ENCODE results near the gene PGAP6. TPM values are rescaled to one million over a fixed set of nuclear protein-coding genes. Genes with fewer than 3 reads are reported as not detected.

The PGAP6 gene
- total RNA-seq, 1 donor from 2014 or later = 47.6 TPM

DNA sequence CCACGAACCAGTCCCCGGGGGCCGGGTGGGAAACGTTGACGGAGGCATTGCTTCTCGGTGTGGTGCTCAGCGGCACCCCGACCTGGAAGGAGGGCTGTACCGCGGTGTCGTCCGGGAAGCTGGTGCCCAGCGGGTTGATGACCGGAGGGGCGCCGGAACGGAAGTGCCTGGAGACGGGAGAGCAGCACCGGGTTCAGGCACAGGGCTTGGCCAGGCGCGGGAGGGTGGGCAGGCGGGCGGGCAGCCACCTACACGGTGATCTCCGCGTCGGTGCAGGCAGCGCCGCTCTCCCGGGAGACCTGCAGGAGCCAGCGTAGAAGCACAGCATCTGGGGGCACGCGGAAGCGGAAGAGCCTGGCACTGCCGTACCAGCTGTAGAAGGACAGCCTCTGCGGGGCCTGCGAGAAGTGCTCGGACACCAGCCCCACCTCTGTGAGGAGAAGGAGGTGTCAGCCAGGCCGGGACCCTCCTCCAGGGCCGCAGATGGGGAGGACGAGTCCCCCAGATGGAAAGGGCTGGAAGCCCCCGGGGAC lies 4.3 kb downstream of the PGAP6 start:
- Histone ChIP-seq H3K36me3 (peaks cover 39 to 44% of the 10 kb centered on the region in 2 donors), H3K27ac (no peak overlapping the region), H3K4me1 (peaks cover 5 to 12% of the 10 kb centered on the region in 2 donors), H3K4me3 (no peak overlapping the region), H3K27me3 (no peaks in the 10 kb centered on the region), H3K9me3 (no peaks in the 10 kb centered on the region)
- intact Hi-C loops (cut with DNase I) = no loop called here
- DNase-seq (ENCODE audit: low spot score in 2 of 2) = no peak
- TF ChIP-seq, protein P1, sequence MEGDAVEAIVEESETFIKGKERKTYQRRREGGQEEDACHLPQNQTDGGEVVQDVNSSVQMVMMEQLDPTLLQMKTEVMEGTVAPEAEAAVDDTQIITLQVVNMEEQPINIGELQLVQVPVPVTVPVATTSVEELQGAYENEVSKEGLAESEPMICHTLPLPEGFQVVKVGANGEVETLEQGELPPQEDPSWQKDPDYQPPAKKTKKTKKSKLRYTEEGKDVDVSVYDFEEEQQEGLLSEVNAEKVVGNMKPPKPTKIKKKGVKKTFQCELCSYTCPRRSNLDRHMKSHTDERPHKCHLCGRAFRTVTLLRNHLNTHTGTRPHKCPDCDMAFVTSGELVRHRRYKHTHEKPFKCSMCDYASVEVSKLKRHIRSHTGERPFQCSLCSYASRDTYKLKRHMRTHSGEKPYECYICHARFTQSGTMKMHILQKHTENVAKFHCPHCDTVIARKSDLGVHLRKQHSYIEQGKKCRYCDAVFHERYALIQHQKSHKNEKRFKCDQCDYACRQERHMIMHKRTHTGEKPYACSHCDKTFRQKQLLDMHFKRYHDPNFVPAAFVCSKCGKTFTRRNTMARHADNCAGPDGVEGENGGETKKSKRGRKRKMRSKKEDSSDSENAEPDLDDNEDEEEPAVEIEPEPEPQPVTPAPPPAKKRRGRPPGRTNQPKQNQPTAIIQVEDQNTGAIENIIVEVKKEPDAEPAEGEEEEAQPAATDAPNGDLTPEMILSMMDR (IDR thresholded peaks at IDR 0.05) = no peak

DNA sequence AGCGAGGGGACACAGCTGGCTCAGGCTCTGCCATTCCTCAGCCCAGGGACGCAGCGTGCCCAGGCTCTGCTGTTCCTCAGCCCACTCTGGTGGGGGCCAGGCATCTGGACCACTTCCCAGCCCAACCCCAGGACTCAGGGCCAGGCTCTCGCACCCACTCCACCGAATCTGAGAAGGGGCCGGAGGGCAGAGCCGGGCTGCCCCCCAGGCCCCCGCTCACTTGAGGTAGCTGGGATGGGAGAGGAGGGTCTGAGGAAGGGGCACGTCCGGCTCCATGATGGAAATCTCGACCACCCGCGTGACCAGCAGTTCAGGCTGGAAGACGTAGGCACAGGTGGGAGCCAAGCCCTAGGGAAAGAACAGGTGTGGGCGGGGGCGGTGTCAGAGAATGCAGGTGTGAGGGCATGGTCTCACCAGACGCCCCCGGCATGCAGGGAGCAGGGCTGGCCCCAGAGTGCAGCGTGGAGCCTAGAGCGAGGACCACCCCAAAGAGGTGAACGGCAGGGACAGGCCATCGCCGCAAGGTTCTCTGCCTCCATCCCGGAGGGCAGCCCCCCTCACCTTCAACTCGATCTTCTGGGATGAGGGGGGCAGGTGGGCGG lies 4.9 kb downstream of the PGAP6 start:
- H3K4me1 ChIP-seq = peaks cover 5 to 12% of the 10 kb centered on the region in 2 donors
- no peaks in the 10 kb centered on the region for H3K9me3 ChIP-seq
- no peak for DNase-seq (ENCODE audit: low spot score in 2 of 2)
- no peaks in the 10 kb centered on the region for H3K27me3 ChIP-seq
- no peak overlapping the region for H3K27ac ChIP-seq
- peaks cover 44 to 49% of the 10 kb centered on the region in 2 donors for H3K36me3 ChIP-seq
- TF ChIP-seq, protein P1 (IDR thresholded peaks at IDR 0.05) = no peak
- H3K4me3 ChIP-seq = no peak overlapping the region
- intact Hi-C loops (cut with DNase I) = no loop called here

DNA sequence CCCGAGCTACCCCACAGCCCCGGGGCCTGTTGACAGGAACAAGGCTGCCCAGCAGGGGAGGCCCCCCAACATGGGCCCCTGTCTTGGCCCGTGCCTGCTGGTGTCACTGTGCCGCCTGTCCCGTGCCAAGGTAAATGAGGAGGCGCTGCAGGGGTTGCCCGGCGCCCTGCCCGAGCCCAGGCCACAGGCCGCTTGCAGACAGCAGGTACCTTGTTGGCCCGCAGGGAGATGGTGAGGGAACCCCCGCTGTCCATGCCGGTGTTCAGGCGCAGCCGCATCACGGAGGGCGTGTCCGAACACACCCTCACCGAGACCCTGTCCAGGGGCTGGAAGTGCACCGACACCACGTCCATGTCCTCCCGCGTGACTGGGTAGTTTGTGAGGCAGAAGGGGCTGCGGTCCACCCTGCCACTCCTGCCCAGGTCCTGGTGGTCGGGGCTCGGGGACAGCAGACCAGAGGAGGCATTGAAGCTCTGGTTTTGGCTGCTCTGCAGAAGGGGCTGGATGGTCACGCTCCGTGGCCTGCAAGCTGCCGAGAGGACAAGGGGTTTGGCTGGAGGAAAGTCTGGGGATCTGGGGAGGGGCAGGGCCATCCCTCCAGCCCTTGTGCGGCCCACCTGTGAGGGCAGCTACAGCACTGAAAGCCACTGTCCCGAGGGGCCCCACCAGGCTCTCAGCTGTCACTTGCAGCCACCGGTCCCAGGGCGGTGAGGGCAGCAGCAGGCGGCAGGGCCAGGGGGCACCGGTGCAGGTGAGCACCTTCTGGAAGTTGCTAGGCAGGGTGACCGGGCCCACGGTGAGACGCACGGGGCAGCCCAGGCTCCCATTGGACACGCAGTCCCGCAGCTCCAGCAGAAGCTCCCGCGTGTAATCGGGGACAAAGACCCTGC lies 5.6 kb downstream of the PGAP6 start:
- H3K27ac ChIP-seq = no peak overlapping the region
- H3K4me1 ChIP-seq = peaks cover 5 to 12% of the 10 kb centered on the region in 2 donors
- peaks cover 49 to 53% of the 10 kb centered on the region in 2 donors for H3K36me3 ChIP-seq
- H3K4me3 ChIP-seq = no peak overlapping the region
- intact Hi-C loops (cut with DNase I) = no loop called here
- H3K27me3 ChIP-seq = no peaks in the 10 kb centered on the region
- DNase-seq (ENCODE audit: low spot score in 2 of 2) = no peak
- TF ChIP-seq, protein P1 (IDR thresholded peaks at IDR 0.05) = no peak
- H3K9me3 ChIP-seq = no peaks in the 10 kb centered on the region

DNA sequence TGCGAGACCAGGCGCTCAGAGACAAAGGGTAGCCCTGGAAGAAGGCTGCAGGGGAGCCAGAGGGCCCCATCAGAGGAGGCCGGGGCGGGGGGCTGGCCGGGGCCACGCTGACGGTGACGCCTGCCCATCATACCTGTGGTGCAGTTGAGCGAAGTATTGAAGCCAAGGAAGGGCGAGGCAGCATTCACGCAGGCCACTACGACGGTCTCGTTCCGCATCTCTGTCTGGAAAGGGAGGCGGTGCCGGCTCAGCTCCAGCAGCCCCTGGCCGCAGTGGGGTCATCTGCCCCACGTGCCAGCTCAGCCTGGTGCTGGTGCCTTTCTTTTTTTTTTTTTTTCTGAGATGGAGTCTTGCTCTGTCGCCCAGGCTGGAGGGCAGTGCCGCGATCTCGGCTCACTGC lies 6.6 kb downstream of the PGAP6 start:
- H3K36me3 ChIP-seq = peaks cover 49 to 53% of the 10 kb centered on the region in 2 donors
- no peak overlapping the region for H3K4me3 ChIP-seq
- H3K9me3 ChIP-seq = no peaks in the 10 kb centered on the region
- H3K4me1 ChIP-seq = peaks cover 3 to 6% of the 10 kb centered on the region in 2 donors
- no peak for DNase-seq (ENCODE audit: low spot score in 2 of 2)
- H3K27me3 ChIP-seq = no peaks in the 10 kb centered on the region
- TF ChIP-seq, protein P1 (IDR thresholded peaks at IDR 0.05) = no peak
- intact Hi-C loops (cut with DNase I) = no loop called here
- H3K27ac ChIP-seq = no peak overlapping the region

DNA sequence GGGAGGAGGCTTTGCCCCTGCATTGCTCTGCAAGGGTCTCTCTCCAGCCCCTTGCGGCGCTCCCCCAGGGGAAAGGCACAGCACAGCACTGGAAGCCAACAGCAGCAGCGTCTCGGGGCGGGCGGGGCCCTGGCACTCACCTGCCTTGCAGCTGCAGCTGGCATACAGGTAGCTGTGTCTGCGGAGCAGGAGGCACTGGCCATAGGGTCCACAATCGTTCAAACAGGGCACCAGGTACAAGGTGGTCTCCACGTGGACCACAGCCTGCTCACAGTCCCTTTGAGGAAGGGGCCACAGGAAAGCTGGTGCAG lies 7.2 kb downstream of the PGAP6 start:
- intact Hi-C loops (cut with DNase I) = no loop called here
- H3K27ac ChIP-seq = no peak overlapping the region
- no peaks in the 10 kb centered on the region for H3K27me3 ChIP-seq
- TF ChIP-seq, protein P1 (IDR thresholded peaks at IDR 0.05) = no peak
- H3K4me1 ChIP-seq = peaks cover 8 to 10% of the 10 kb centered on the region in 2 donors
- DNase-seq (ENCODE audit: low spot score in 2 of 2) = no peak
- no peak overlapping the region for H3K4me3 ChIP-seq
- peaks cover 49 to 53% of the 10 kb centered on the region in 2 donors for H3K36me3 ChIP-seq
- no peaks in the 10 kb centered on the region for H3K9me3 ChIP-seq

Measured in ascending aorta (tissue), 2 donors.